NCI-H1092 (cell line): Measurements from ENCODE around the gene SLC6A6.

Source experiments
- DNase-seq: peaks from one replicate; lab custom pipeline; 2025; lab: John Stamatoyannopoulos, UW

Gene SLC6A6

GRCh38 chr3:14524311-14524711 lies 121.9 kb downstream of the SLC6A6 start:
- DNase-seq = no peak

- DNase-seq = no peak
Measured at GRCh38 chr3:14524920-14525660, 122.7 kb downstream of the SLC6A6 start.

DNA sequence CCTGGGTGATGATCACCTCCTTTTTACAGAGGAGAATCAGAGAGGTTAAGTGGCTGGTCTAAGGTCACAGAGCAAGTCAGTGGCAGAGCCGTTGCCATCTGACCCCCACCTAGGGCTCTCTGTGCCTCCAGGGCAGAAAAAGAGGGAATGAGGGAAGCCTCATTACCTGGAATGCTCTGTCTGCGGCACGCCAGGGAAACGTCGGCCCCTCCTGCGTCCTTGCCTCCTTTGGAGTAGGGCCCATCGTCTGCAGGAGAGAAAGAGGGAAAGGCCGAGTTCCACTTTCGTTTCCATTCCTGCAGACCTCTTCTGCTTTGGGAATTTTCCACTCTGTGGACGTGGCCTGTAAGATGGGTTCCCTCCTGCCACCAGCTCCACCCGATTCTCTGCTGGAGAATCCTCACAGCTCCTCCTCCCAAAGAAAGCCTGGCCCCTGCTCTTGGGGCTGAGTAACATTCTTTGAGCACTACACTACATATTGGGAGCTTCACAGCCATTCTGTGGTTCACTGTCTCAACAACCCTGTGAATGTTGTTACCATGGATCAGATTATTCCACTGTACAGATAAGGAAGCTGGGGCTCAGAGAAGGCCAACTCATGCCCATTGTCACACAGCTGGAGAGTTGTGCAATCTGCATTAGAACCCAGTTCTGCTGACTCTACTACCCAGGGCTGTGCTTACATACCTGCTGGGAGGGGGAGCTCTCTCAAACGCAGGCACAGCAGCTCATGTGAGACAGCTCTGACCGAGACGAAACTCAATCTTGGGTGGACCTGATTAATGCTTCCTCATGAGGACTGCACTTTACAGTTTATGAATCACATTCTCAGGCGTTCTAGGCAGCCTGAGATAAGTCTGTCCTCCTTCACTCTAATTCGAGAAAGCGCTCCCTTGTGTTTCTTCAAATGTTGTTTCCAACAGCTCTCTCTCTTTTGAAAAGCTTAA lies 123.6 kb downstream of the SLC6A6 start:
- no peak for DNase-seq

DNA sequence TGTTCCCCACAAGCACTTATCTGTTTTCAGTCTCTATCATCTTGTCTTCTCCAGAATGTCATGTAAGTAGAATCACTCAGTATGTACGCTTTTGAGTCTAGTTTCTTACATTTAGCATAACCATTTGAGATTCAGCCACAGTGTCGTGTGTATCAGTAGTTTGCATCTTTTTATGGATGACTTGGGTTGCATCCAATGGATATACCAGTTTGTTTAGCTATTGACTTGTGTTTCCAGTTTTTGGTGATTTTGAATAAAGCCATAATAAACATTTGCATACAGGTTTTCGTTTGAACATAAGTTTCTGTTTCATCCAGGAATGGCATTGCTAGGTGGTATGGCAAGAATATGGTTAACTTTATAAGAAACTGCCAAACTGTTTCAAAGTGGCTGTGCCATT lies 125.7 kb downstream of the SLC6A6 start:
- no peak for DNase-seq

DNA sequence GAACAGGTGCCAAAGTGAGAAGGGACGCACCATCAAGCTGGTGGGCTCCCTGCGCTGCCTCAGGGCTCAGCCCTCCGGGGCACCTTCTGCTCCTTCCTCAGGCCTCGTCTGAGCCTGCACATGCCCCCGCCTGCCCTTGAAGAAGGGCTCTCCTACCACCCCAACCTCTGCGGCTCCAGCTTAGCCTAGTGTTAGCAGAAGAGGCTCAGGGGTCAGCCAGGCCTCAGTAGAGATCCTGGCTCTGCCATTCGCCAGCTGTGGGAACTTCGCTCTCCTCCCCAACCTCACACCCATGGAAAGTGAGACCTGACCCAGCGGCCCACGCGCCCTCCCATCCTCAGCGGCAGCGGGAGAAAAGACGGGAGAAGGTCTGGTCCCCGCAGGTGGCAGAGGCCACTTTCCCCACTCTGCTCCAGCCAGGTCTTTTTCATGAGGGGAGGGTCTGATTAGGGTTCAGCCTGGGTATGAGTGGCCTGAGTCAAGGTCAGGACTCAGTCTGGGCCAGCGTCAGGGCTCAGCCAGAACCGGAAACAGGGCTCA lies 129.5 kb downstream of the SLC6A6 start:
- no peak for DNase-seq

- DNase-seq = peak; percentile 34
Measured at GRCh38 chr3:14532691-14533456, 130.5 kb downstream of the SLC6A6 start.

GRCh38 chr3:14533457-14533958 lies 131.1 kb downstream of the SLC6A6 start:
- no peak for DNase-seq

DNA sequence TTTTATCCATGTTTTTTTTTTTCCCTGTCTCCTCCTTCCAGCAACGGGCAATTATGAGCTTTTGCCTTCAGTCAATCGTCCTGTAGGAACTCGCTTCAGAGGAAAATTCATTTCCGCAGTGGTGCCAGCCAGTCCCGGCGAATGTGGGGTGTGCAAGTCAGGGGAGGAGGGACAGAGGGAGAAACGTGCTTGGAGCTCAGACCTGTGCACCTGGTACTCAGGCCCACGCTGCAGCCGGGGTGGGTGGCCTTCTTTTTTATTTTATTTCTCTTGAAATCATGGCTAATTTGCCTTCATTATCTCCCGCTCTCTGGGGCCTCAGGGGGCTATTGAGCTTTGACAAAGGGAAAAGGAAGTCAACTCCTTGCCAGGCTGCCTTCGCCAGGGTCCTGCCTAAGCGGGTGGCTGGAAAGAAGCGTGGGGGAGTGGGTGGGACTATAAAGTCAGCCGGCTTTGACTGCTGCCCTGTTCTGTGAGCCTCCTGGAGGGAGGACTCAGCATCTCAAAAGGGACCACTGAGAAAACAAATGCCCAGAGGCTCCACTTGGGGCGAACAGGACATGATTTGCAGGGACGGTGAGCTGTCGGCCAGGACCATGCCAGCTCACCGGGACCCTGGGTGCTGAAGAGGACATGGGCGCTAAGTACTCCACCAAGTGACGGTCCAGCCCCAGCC lies 132.2 kb downstream of the SLC6A6 start:
- DNase-seq = peak; percentile 23

DNA sequence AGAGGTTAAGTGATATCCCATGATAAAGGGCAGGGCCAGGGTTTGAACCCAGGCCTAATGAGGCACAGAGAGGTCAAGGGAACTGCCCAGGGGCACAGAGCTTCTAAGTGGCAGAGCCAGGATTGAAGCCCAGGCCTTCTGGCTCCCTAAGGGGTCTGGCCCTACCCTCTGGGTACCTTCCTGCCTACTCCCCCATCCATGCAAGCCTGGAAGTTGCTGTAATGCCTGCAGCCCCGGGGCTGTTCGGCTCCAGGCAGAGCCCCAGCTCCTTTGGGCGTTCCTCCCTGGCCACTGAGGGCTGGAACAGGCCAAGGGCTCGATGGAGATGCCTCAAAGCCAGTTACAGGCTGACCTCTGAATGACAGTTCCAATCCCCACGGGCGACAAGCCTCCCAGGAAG lies 133.2 kb downstream of the SLC6A6 start:
- DNase-seq = no peak

DNA sequence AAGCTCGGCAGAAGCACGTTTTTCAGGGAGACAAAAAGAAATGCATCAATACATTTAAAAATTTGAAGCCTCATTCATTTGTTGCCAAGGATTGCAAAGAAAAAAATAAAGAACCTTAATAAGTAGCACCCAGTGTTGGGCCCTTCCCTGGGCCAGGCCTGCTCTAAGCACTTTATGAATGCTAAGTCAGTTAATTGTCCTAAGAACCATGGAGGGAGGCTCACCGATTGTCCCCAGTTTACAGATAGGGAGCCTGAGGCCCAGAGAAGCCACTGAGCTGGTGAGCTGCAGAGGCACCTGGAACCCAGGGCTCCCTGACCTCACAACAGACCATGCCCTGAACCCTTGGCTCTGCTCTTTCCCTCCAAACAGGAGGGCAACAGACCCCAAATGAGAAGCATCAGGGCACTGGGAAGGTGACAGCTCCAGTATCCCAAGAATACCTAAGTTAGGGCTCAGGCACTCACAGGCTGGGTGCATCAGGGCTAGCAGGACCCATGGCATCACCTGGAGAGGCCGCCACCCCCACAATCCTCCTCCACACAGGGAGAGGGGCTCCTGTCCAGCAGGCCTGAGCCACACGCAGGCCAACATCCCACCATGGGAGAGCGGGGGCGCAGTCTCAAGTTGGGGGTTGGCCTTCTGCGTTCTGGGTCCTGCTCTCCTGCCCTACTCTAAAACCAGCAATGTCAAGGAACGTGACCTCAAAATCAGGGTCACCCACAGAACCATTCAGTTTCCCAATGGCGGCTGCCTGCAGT lies 133.8 kb downstream of the SLC6A6 start:
- no peak for DNase-seq

DNA sequence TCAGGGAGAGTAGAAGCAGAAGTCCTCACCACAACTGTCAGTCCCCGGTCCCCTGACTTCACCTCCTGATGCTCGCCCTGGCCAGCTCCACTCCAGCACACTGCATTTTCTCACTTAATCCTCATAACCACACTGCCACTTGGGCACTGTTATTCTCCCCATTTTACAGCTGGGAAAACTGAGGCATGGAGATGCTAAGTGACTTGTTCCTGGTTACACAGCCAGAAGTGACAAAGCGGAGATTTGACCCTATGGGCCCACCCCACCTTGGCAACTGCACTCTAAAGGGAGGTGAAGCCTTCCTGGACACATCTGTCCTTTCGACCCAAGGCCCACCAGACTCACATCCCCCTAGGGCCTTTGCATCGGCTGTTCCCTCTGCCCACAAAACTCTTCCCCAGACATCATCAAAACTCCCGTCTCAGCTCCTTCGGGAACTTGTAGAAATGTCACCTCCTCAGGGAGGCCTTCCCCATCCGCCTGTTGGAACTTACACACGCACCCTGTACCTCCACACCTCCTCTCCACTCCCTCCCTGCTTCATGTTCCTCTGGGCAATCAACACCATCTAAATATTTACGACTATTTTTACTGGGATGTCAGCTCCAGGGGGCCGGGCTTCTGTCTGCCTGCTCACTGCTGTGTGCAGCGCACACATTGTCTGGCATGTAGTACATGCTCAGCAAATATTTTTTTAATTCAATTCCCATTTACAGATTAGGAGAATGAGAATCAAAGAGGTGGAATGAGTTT lies 134.6 kb downstream of the SLC6A6 start:
- no peak for DNase-seq

DNA sequence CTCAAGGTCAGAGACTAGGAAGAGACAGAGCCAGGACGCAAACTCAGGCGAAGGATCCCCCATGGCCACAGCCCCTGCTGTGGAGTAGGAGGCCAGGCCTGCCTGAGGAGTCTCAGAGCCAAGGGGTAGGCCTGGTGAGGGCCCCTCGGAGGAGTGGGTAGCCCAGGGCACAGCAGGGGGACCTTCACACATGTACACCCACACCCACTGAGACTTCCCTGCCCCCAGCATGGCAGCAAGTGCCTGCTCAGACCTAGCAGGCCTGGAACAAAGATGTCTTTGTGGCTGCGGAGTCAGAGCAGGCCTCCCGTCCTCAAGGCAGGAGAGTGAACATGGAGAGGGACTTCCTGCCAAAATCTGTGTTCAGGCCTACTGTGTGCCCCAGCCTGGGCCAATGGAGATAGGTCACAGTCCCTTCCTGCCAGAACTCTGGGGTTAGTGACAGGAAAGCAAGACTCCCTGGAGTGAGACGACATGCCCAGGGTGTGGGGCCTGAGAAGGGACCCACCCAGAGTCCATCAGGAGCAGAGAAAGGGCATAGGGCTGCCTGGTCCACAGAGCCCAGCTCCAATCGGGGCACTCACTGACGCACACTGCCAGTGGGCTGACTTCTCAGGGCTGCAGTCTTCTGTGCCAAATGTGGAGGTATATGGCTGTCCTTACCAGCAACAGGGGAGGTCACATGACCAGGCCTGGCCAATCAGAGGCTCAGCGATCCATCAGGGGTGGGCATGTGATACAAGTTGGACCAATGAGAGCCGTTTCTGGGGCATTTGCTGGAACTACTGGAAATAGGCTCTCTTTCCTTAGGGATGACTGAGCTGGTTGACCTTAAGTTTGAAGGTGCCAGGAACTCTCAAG lies 135.4 kb downstream of the SLC6A6 start:
- DNase-seq = no peak

DNA sequence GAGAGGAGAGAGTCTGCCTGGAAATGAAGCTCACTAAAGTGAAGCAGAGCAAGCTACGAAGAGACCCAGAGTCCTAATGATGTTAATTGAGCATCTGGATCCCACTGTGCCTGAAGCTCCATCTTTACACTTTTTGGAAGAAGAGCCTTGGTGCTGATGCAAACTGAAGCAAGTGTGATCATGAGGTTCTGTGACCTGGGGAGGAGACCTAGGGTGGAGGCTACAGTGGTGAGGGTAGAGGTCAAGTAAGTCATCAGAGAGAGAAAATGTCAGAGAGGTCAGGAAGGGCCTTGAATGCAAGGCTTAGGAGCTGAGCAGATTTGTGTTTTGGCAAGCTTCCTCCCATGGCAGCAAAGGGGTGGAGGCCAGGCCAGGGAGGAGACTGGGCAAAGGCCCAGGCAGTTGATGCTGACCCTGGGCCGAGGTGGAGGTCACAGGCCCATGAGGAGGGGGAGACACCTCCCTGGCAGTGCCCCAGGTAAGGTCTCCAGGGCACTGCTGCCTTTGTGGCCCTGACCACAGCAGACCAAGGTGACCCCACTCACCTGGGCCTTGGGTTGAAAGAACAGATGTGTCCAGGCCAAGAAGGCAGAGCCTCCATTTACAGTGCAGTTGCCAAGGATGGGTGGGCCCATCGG lies 136.2 kb downstream of the SLC6A6 start:
- no peak for DNase-seq
